ENCODE results near the gene SEPTIN1.

Gene SEPTIN1

GRCh38 chr16:30409125-30410060, 27.0 kb upstream of the SEPTIN1 start:
- peak; percentile 84 for DNase-seq (ENCODE audit: low read depth, low spot score)
- Histone ChIP-seq H3K4me1 (ENCODE audit: insufficient read depth, insufficient read length) (peaks cover 9% of the 10 kb centered on the region), H3K36me3 (ENCODE audit: insufficient read depth, insufficient read length, low read length) (peaks cover 56% of the 10 kb centered on the region), H3K4me3 (ENCODE audit: insufficient read length, low read depth) (peak overlapping the region; percentile 2), H3K27me3 (ENCODE audit: insufficient read depth, insufficient read length) (peaks cover 8% of the 10 kb centered on the region), H3K9ac (ENCODE audit: insufficient read length, low read depth) (peak overlapping the region; percentile 32), H3K9me3 (ENCODE audit: insufficient read depth, low read length) (no peaks in the 10 kb centered on the region)
- TF ChIP-seq ZNF274 (IDR thresholded peaks at IDR 0.05; ENCODE audit: low read depth, low read length) (no peak), SUZ12 (IDR thresholded peaks at IDR 0.05; ENCODE audit: extremely low read depth, insufficient read depth, insufficient read length) (no peak)

- Histone ChIP-seq H3K36me3 (ENCODE audit: insufficient read depth, insufficient read length, low read length) (peaks cover 41% of the 10 kb centered on the region), H3K27me3 (ENCODE audit: insufficient read depth, insufficient read length) (peaks cover 8% of the 10 kb centered on the region), H3K4me3 (ENCODE audit: insufficient read length, low read depth) (peak overlapping the region; percentile 86), H3K9me3 (ENCODE audit: insufficient read depth, low read length) (no peaks in the 10 kb centered on the region), H3K9ac (ENCODE audit: insufficient read length, low read depth) (peak overlapping the region; percentile 95), H3K4me1 (ENCODE audit: insufficient read depth, insufficient read length) (peaks cover 9% of the 10 kb centered on the region)
- TF ChIP-seq YY1 (IDR thresholded peaks at IDR 0.05; ENCODE audit: insufficient read depth, insufficient read length): no peak
- no peak for TF ChIP-seq SUZ12 (IDR thresholded peaks at IDR 0.05; ENCODE audit: extremely low read depth, insufficient read depth, insufficient read length)
- no peak for TF ChIP-seq ZNF274 (IDR thresholded peaks at IDR 0.05; ENCODE audit: low read depth, low read length)
- DNase-seq (ENCODE audit: low read depth, low spot score): no peak
Observed at GRCh38 chr16:30407804-30408534, 25.6 kb upstream of the SEPTIN1 start.

- H3K4me3 ChIP-seq (ENCODE audit: insufficient read length, low read depth): peak within 1 kb of the TSS; percentile 86
- no peak for TF ChIP-seq ZNF274 (IDR thresholded peaks at IDR 0.05; ENCODE audit: low read depth, low read length)
- TF ChIP-seq YY1 (IDR thresholded peaks at IDR 0.05; ENCODE audit: insufficient read depth, insufficient read length): no peak
- no peak for TF ChIP-seq SUZ12 (IDR thresholded peaks at IDR 0.05; ENCODE audit: extremely low read depth, insufficient read depth, insufficient read length)
- H3K9me3 ChIP-seq (ENCODE audit: insufficient read depth, low read length): no peaks in the 10 kb centered on the region
- DNase-seq (ENCODE audit: low read depth, low spot score): peak; percentile 83
- H3K9ac ChIP-seq (ENCODE audit: insufficient read length, low read depth): peak within 1 kb of the TSS; percentile 95
- peaks cover 8% of the 10 kb centered on the region for H3K27me3 ChIP-seq (ENCODE audit: insufficient read depth, insufficient read length)
- peaks cover 34% of the 10 kb centered on the region for H3K36me3 ChIP-seq (ENCODE audit: insufficient read depth, insufficient read length, low read length)
- peaks cover 9% of the 10 kb centered on the region for H3K4me1 ChIP-seq (ENCODE audit: insufficient read depth, insufficient read length)
Observed at GRCh38 chr16:30407102-30407803, 24.9 kb upstream of the SEPTIN1 start, which contains the start of gene ZNF771. ZNF771 (plus strand) TSS chr16:30407606; CDS start chr16:30408054, 448 bp downstream.

- H3K9me3 ChIP-seq (ENCODE audit: insufficient read depth, low read length): no peaks in the 10 kb centered on the region
- H3K9ac ChIP-seq (ENCODE audit: insufficient read length, low read depth): peak overlapping the region; percentile 95
- no peak for TF ChIP-seq ZNF274 (IDR thresholded peaks at IDR 0.05; ENCODE audit: low read depth, low read length)
- TF ChIP-seq YY1 (IDR thresholded peaks at IDR 0.05; ENCODE audit: insufficient read depth, insufficient read length): no peak
- TF ChIP-seq SUZ12 (IDR thresholded peaks at IDR 0.05; ENCODE audit: extremely low read depth, insufficient read depth, insufficient read length): no peak
- H3K4me1 ChIP-seq (ENCODE audit: insufficient read depth, insufficient read length): peaks cover 9% of the 10 kb centered on the region
- H3K4me3 ChIP-seq (ENCODE audit: insufficient read length, low read depth): peak overlapping the region; percentile 86
- peaks cover 29% of the 10 kb centered on the region for H3K36me3 ChIP-seq (ENCODE audit: insufficient read depth, insufficient read length, low read length)
- DNase-seq (ENCODE audit: low read depth, low spot score): no peak
- H3K27me3 ChIP-seq (ENCODE audit: insufficient read depth, insufficient read length): peaks cover 8% of the 10 kb centered on the region
Observed at GRCh38 chr16:30406795-30407101, 24.4 kb upstream of the SEPTIN1 start.

- peak overlapping the region; percentile 4 for H3K9ac ChIP-seq (ENCODE audit: insufficient read length, low read depth)
- no peak for TF ChIP-seq ZNF274 (IDR thresholded peaks at IDR 0.05; ENCODE audit: low read depth, low read length)
- H3K4me1 ChIP-seq (ENCODE audit: insufficient read depth, insufficient read length): peaks cover 22% of the 10 kb centered on the region
- no peak overlapping the region for H3K4me3 ChIP-seq (ENCODE audit: insufficient read length, low read depth)
- peaks cover 8% of the 10 kb centered on the region for H3K27me3 ChIP-seq (ENCODE audit: insufficient read depth, insufficient read length)
- no peak for DNase-seq (ENCODE audit: low read depth, low spot score)
- no peaks in the 10 kb centered on the region for H3K9me3 ChIP-seq (ENCODE audit: insufficient read depth, low read length)
- H3K36me3 ChIP-seq (ENCODE audit: insufficient read depth, insufficient read length, low read length): peaks cover 26% of the 10 kb centered on the region
Observed at GRCh38 chr16:30401768-30402425, 19.5 kb upstream of the SEPTIN1 start.

GRCh38 chr16:30399435-30400186, 17.2 kb upstream of the SEPTIN1 start:
- peak overlapping the region; percentile 17 for H3K4me3 ChIP-seq (ENCODE audit: insufficient read length, low read depth)
- TF ChIP-seq ZNF274 (IDR thresholded peaks at IDR 0.05; ENCODE audit: low read depth, low read length) (no peak), YY1 (IDR thresholded peaks at IDR 0.05; ENCODE audit: insufficient read depth, insufficient read length) (no peak), SUZ12 (IDR thresholded peaks at IDR 0.05; ENCODE audit: extremely low read depth, insufficient read depth, insufficient read length) (no peak)
- H3K9ac ChIP-seq (ENCODE audit: insufficient read length, low read depth): peak overlapping the region; percentile 70
- peaks cover 30% of the 10 kb centered on the region for H3K36me3 ChIP-seq (ENCODE audit: insufficient read depth, insufficient read length, low read length)
- no peaks in the 10 kb centered on the region for H3K27me3 ChIP-seq (ENCODE audit: insufficient read depth, insufficient read length)
- no peaks in the 10 kb centered on the region for H3K9me3 ChIP-seq (ENCODE audit: insufficient read depth, low read length)
- no peak for DNase-seq (ENCODE audit: low read depth, low spot score)
- peaks cover 22% of the 10 kb centered on the region for H3K4me1 ChIP-seq (ENCODE audit: insufficient read depth, insufficient read length)

All from NT2/D1 (cell line).